Stomach smooth muscle (tissue), 2 donors: ENCODE results near the gene ZNF860.
"Not testable (repeated sequence)": the region's sequence is repeated elsewhere in the genome, so short reads cannot be mapped to it uniquely, and the experiment has no call there.

Source experiments
- H3K27ac ChIP-seq: one replicate; pipeline ENCODE4 v1.7.0; 2013; ENCODE audit warnings: mild to moderate bottlenecking, low read length, inconsistent platforms
- H3K27me3 ChIP-seq, 2 donors: one replicate each; pipeline ENCODE4 v1.7.0; 2013; ENCODE audit warnings: low read length in 2 of 2; ENCODE audit not compliant: insufficient read depth in 2 of 2, control insufficient read depth in 1 of 2
- H3K36me3 ChIP-seq, 2 donors: one replicate each; pipeline ENCODE4 v1.7.0; 2013; ENCODE audit warnings: low read length in 2 of 2; ENCODE audit not compliant: control insufficient read depth in 2 of 2, insufficient read depth in 2 of 2
- H3K4me1 ChIP-seq: one replicate; pipeline ENCODE4 v1.7.0; 2013; ENCODE audit warnings: low read length; ENCODE audit not compliant: control insufficient read depth, insufficient read depth
- H3K4me3 ChIP-seq, 2 donors: one replicate each; pipeline ENCODE4 v1.7.0; 2013; ENCODE audit warnings: low read length in 2 of 2
- H3K9ac ChIP-seq, 2 donors: one replicate each; pipeline ENCODE4 v1.7.0; 2013; ENCODE audit warnings: low read length in 2 of 2, mild to moderate bottlenecking in 1 of 2
- H3K9me3 ChIP-seq, 2 donors: one replicate each; pipeline ENCODE4 v1.7.0; 2013; ENCODE audit warnings: low read length in 2 of 2; ENCODE audit not compliant: control insufficient read depth in 2 of 2
- donor health status: healthy.
- donor health status: Pancreatic carcinoma.

The ZNF860 gene

GRCh38 chr3:31996195-31996594 lies 14.6 kb downstream of the ZNF860 start:
- Histone ChIP-seq H3K9ac (no peak overlapping the region), H3K4me3 (no peak overlapping the region), H3K36me3 (no peaks in the 10 kb centered on the region), H3K9me3 (peaks cover 0 to 6% of the 10 kb centered on the region in 2 donors), H3K27me3 (no peaks in the 10 kb centered on the region), H3K4me1 (no peaks in the 10 kb centered on the region), H3K27ac (no peak overlapping the region)

- Histone ChIP-seq H3K36me3 (no peaks in the 10 kb centered on the region), H3K4me1 (no peaks in the 10 kb centered on the region)
These were observed 15.9 kb downstream of the ZNF860 start for GRCh38 chr3:31997500-31997899.

GRCh38 chr3:31999907-32000439 lies 18.4 kb downstream of the ZNF860 start:
- Histone ChIP-seq H3K27me3 (no peaks in the 10 kb centered on the region), H3K9ac (no peak overlapping the region), H3K4me1 (no peaks in the 10 kb centered on the region), H3K4me3 (no peak overlapping the region), H3K9me3 (no peaks in the 10 kb centered on the region), H3K27ac (no peak overlapping the region), H3K36me3 (no peaks in the 10 kb centered on the region)

More at GRCh38 chr3:31997500-31997899, 15.9 kb downstream of the ZNF860 start:
- Histone ChIP-seq H3K9me3 (peaks cover 0 to 6% of the 10 kb centered on the region in 2 donors), H3K27me3 (no peaks in the 10 kb centered on the region), H3K9ac (no peak overlapping the region), H3K4me3 (no peak overlapping the region), H3K27ac (no peak overlapping the region)

- H3K4me1 ChIP-seq: no peaks in the 10 kb centered on the region
- H3K27ac ChIP-seq: no peak overlapping the region
- no peak overlapping the region for H3K4me3 ChIP-seq
- H3K36me3 ChIP-seq: no peaks in the 10 kb centered on the region
- no peak overlapping the region for H3K9ac ChIP-seq
- H3K9me3 ChIP-seq: no peaks in the 10 kb centered on the region
- H3K27me3 ChIP-seq: no peaks in the 10 kb centered on the region
These were observed 19.3 kb downstream of the ZNF860 start for GRCh38 chr3:32000877-32001276.

- Histone ChIP-seq H3K36me3 (no peaks in the 10 kb centered on the region), H3K4me1 (no peaks in the 10 kb centered on the region), H3K9me3 (no peaks in the 10 kb centered on the region), H3K9ac (no peak overlapping the region), H3K4me3 (no peak overlapping the region), H3K27ac (no peak overlapping the region), H3K27me3 (no peaks in the 10 kb centered on the region)
These were observed 21.2 kb downstream of the ZNF860 start for GRCh38 chr3:32002561-32003368.

GRCh38 chr3:32003380-32003779 lies 21.8 kb downstream of the ZNF860 start:
- Histone ChIP-seq H3K36me3 (no peaks in the 10 kb centered on the region), H3K4me3 (no peak overlapping the region), H3K27ac (no peak overlapping the region), H3K9ac (no peak overlapping the region), H3K4me1 (no peaks in the 10 kb centered on the region), H3K27me3 (no peaks in the 10 kb centered on the region), H3K9me3 (no peaks in the 10 kb centered on the region)

GRCh38 chr3:32004113-32004765 lies 22.7 kb downstream of the ZNF860 start:
- Histone ChIP-seq H3K36me3 (no peaks in the 10 kb centered on the region), H3K27me3 (no peaks in the 10 kb centered on the region), H3K27ac (no peak overlapping the region), H3K4me1 (no peaks in the 10 kb centered on the region), H3K4me3 (no peak overlapping the region), H3K9ac (no peak overlapping the region), H3K9me3 (no peaks in the 10 kb centered on the region)

- Histone ChIP-seq H3K27me3 (no peaks in the 10 kb centered on the region), H3K4me3 (no peak overlapping the region), H3K4me1 (no peaks in the 10 kb centered on the region), H3K36me3 (no peaks in the 10 kb centered on the region), H3K9me3 (no peaks in the 10 kb centered on the region), H3K27ac (no peak overlapping the region), H3K9ac (no peak overlapping the region)
These were observed 27.6 kb downstream of the ZNF860 start for GRCh38 chr3:32009101-32009500.

- no peaks in the 10 kb centered on the region for H3K27me3 ChIP-seq
- no peak overlapping the region for H3K4me3 ChIP-seq
- no peaks in the 10 kb centered on the region for H3K4me1 ChIP-seq
- H3K27ac ChIP-seq: no peak overlapping the region
- H3K9ac ChIP-seq: no peak overlapping the region
- H3K36me3 ChIP-seq: no peaks in the 10 kb centered on the region
- H3K9me3 ChIP-seq: no peaks in the 10 kb centered on the region
These were observed 28.4 kb downstream of the ZNF860 start for GRCh38 chr3:32009957-32010356.

- H3K4me3 ChIP-seq, H3K27me3 ChIP-seq, H3K4me1 ChIP-seq, H3K27ac ChIP-seq, H3K36me3 ChIP-seq, H3K9me3 ChIP-seq, H3K9ac ChIP-seq: not testable (repeated sequence)
These were observed 29.1 kb downstream of the ZNF860 start for GRCh38 chr3:32010699-32011098.

- not testable (repeated sequence) for H3K4me1 ChIP-seq, H3K9ac ChIP-seq, H3K27me3 ChIP-seq, H3K9me3 ChIP-seq, H3K36me3 ChIP-seq, H3K4me3 ChIP-seq, H3K27ac ChIP-seq
These were observed 34.1 kb downstream of the ZNF860 start for GRCh38 chr3:32015638-32016037.
